Measurements from ENCODE around the gene UIMC1.

Gene UIMC1

DNA sequence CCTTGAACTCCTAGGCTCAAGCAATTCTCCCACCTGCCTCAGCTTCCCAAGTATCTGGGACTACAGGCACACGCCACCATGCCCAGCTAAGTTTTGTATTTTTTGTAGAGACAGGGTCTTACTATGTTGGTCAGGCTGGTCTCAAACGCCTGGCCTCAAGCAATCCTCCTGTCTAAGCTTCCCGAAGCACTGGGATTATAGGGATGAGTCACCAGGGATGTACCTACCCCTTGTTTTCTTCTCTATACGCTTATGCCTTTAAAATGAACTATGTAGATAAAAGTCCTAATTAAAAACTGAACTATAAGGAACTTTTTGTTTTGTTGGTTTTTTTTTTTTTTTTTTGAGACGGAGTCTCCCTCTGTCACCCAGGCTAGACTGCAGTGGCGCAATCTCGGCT, 25.8 kb downstream of the UIMC1 start:
- Mint-ChIP-seq H3K36me3 (ENCODE audit: insufficient read depth) (peaks cover 47% of the 10 kb centered on the region), H3K4me1 (peaks cover 19% of the 10 kb centered on the region), H3K9me3 (no peaks in the 10 kb centered on the region), H3K27ac (ENCODE audit: low read depth) (no peak overlapping the region), H3K27me3 (no peaks in the 10 kb centered on the region), H3K4me3 (no peak overlapping the region)
- DNase-seq (ENCODE audit: low spot score in 2 of 2) (no peak), ATAC-seq (replicated peaks; ENCODE audit: extremely low read depth, poor library complexity, severe bottlenecking) (no peak)

DNA sequence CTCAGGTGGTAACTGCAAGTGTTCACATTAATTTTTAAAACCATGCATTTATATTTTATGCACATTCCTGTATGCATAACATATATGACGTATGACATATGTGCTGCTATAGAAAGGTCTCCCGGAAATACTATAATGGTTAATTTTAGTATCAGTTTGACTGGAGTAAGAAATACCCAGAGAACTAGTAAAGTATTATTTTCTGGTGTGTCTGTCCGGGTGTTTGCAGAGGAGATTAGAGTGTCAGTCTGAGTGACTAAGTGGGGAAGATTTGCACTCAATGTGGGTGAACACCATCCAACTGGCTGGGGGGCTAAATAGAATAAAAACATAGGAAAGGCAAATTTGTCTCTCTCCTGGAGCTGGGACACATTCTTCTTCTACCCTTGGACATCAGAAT, 26.9 kb downstream of the UIMC1 start:
- Mint-ChIP-seq H3K9me3 (no peaks in the 10 kb centered on the region), H3K27me3 (no peaks in the 10 kb centered on the region)

DNA sequence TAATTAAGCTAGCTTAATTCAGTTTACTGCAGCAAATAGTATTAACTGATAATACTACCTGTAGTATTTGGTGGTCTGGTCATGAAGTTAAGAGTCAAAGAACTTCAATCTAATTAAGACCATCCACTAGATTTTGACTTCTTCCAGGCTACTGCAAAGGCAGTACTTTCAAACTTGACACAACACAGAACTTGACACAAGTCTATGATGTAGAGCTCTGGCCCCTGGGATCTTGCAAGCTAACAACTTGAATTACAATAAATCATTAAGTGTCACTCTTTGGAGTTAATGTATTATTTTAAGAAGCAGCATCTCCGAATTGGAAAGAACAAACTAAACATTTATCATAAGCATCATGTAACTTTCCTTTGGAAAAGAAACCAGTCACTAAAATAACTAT, 40.9 kb downstream of the UIMC1 start:
- DNase-seq (ENCODE audit: low spot score in 2 of 2) = no peak
- Mint-ChIP-seq H3K27ac (ENCODE audit: low read depth) (no peak overlapping the region), H3K4me1 (no peaks in the 10 kb centered on the region), H3K4me3 (no peak overlapping the region), H3K27me3 (no peaks in the 10 kb centered on the region), H3K36me3 (ENCODE audit: insufficient read depth) (peaks cover 41% of the 10 kb centered on the region), H3K9me3 (no peaks in the 10 kb centered on the region)
- ATAC-seq (replicated peaks; ENCODE audit: extremely low read depth, poor library complexity, severe bottlenecking) = no peak

More for the DNA sequence above, 26.9 kb downstream of the UIMC1 start:
- H3K27ac Mint-ChIP-seq (ENCODE audit: low read depth) = peak overlapping the region; percentile 17
- ATAC-seq (replicated peaks; ENCODE audit: extremely low read depth, poor library complexity, severe bottlenecking) (no peak), DNase-seq (ENCODE audit: low spot score in 2 of 2) (no peak)
- H3K36me3 Mint-ChIP-seq (ENCODE audit: insufficient read depth) = peaks cover 56% of the 10 kb centered on the region
- H3K4me3 Mint-ChIP-seq = no peak overlapping the region
- peaks cover 21% of the 10 kb centered on the region for H3K4me1 Mint-ChIP-seq

DNA sequence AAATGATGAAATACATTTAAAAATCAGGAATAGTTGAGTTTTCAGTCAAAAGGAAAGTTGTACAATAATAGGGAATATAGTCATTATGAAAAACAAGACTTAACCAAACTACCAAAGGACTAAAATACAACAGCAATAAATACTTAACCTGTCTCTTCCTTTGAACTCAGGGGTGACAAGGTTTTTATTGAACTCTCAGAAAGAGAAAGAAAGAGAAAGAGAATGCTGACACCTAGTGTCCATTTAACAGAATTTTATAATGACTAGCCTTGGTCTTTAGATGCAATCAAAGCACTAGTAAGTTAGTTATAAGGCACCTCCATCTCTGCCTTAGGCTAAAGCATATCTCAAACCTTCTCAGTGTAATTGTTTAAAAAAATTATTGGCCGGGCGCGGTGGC, 47.5 kb downstream of the UIMC1 start:
- H3K4me1 Mint-ChIP-seq = peaks cover 10% of the 10 kb centered on the region
- H3K36me3 Mint-ChIP-seq (ENCODE audit: insufficient read depth) = peaks cover 22% of the 10 kb centered on the region
- no peak overlapping the region for H3K27ac Mint-ChIP-seq (ENCODE audit: low read depth)
- H3K9me3 Mint-ChIP-seq = no peaks in the 10 kb centered on the region
- DNase-seq (ENCODE audit: low spot score in 2 of 2) = no peak
- H3K4me3 Mint-ChIP-seq = no peak overlapping the region
- no peaks in the 10 kb centered on the region for H3K27me3 Mint-ChIP-seq
- ATAC-seq (replicated peaks; ENCODE audit: extremely low read depth, poor library complexity, severe bottlenecking) = peak; percentile 40

DNA sequence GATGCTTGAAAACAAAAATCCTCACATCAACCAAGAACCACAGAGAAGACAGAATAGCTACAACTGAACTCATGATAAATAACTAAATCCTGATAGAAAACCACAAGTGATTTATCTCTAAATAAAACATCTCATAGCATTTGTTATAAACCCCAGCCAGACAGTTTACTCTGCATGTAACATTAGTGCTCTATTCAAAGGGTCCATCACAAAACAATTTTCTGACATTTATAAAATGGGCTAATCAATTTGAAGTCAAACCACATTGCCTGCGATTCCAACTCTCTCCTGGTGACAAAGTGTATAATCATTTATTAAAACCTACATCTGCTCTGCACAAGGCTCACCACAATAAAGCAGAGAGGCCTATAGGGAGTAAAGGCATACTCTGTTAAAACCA, 49.8 kb downstream of the UIMC1 start:
- ATAC-seq (replicated peaks; ENCODE audit: extremely low read depth, poor library complexity, severe bottlenecking) = no peak
- no peak overlapping the region for H3K27ac Mint-ChIP-seq (ENCODE audit: low read depth)
- H3K4me3 Mint-ChIP-seq = no peak overlapping the region
- H3K27me3 Mint-ChIP-seq = no peaks in the 10 kb centered on the region
- no peak for DNase-seq (ENCODE audit: low spot score in 2 of 2)
- H3K4me1 Mint-ChIP-seq = peaks cover 10% of the 10 kb centered on the region
- H3K36me3 Mint-ChIP-seq (ENCODE audit: insufficient read depth) = peaks cover 21% of the 10 kb centered on the region
- no peaks in the 10 kb centered on the region for H3K9me3 Mint-ChIP-seq

DNA sequence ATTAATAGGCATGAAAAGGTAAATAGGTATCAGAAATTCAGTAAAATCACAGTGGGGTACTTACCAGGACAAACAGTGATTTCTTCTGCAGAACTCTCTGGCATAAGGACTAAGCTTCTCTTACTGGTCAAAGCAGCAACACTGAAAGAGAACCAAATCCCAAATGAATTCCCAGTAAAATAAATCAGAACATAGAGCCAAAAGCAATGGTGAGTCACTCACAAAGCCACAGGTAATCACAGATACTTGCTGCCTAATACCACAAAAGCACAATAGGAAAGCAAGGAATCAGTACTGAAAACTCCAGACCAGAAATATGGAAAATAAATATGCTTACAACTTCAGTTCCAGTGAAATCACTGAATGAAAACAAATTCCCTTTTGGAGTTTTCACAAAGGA, 50.7 kb downstream of the UIMC1 start:
- ATAC-seq (replicated peaks; ENCODE audit: extremely low read depth, poor library complexity, severe bottlenecking) (no peak), DNase-seq (ENCODE audit: low spot score in 2 of 2) (no peak)
- H3K4me1 Mint-ChIP-seq = peaks cover 10% of the 10 kb centered on the region
- H3K9me3 Mint-ChIP-seq = no peaks in the 10 kb centered on the region
- H3K27ac Mint-ChIP-seq (ENCODE audit: low read depth) = no peak overlapping the region
- peaks cover 24% of the 10 kb centered on the region for H3K36me3 Mint-ChIP-seq (ENCODE audit: insufficient read depth)
- no peaks in the 10 kb centered on the region for H3K27me3 Mint-ChIP-seq
- H3K4me3 Mint-ChIP-seq = no peak overlapping the region

DNA sequence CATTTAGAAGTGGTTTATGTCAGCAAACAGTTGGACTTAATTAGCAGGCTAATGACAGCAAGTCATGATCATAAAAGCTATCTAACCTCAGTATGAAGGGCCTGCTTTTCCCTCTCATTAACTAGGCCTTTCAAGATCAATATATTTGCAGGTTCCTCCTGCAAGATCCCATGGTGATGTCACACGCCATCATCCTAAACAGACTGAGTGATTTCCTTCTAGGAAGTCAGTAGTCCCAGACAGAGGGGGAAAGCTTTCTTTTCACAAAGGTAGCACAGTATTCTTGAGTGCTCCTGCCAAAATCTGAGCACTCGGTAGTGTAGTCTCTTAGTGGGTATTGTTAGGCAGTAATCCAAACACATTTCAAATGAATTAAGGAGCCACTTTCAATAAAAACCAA, 52.5 kb downstream of the UIMC1 start:
- peaks cover 34% of the 10 kb centered on the region for H3K36me3 Mint-ChIP-seq (ENCODE audit: insufficient read depth)
- peaks cover 8% of the 10 kb centered on the region for H3K4me1 Mint-ChIP-seq
- H3K27me3 Mint-ChIP-seq = no peaks in the 10 kb centered on the region
- no peak overlapping the region for H3K4me3 Mint-ChIP-seq
- DNase-seq (ENCODE audit: low spot score in 2 of 2) = no peak
- no peak overlapping the region for H3K27ac Mint-ChIP-seq (ENCODE audit: low read depth)
- ATAC-seq (replicated peaks; ENCODE audit: extremely low read depth, poor library complexity, severe bottlenecking) = no peak
- H3K9me3 Mint-ChIP-seq = no peaks in the 10 kb centered on the region

DNA sequence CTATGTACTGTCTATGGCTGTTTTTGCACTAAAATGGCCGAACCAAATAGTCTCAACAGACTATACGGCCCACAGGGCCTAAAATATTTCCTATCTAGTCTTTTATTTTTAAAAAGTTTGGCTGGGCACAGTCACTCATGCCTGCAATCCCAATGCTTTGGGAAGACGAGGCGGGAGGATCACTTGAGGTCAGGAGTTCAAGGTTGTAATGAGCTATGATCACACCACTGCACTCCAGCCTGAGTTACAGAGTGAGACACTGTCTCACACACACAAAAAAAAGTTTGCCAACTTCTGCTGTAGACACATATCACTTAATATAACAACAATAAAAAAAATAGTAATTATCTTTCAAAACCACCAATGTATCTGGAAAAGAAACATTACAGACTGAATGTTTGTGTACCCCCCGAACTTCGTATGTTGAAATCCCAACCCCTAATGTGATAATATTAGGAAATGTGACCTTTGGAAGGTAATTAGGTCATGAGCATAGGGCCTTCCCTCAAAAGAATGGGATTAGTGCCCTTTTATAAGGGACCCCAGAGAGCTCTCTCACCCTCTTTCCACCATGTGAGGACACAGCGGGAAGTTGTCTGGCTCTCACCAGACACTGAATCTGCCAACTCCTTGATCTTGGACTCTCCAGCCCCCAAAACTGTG, 53.9 kb downstream of the UIMC1 start:
- H3K27me3 Mint-ChIP-seq = no peaks in the 10 kb centered on the region
- no peak for ATAC-seq (replicated peaks; ENCODE audit: extremely low read depth, poor library complexity, severe bottlenecking)
- H3K4me1 Mint-ChIP-seq = peaks cover 10% of the 10 kb centered on the region
- no peaks in the 10 kb centered on the region for H3K9me3 Mint-ChIP-seq
- no peak overlapping the region for H3K27ac Mint-ChIP-seq (ENCODE audit: low read depth)
- H3K4me3 Mint-ChIP-seq = no peak overlapping the region
- DNase-seq (ENCODE audit: low spot score in 2 of 2) = no peak
- peaks cover 44% of the 10 kb centered on the region for H3K36me3 Mint-ChIP-seq (ENCODE audit: insufficient read depth)

DNA sequence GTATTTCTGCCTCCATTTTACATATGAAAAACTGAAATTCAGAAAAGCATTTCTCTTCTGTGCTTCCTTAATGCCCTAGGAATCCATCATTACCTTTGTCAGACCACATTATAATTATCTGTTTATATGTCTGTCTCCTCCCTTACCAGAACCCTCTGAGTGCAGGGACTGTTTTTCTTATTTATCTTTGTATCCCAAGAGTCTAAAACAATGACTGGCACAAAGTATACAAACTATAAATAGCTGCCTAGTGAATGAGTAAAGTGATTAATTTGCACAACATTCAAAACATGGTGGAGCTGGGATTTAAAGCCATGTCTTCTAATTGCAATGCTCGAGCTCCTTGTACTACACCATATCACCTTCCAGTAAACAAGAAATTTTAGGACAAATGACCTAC, 58.1 kb downstream of the UIMC1 start:
- H3K27ac Mint-ChIP-seq (ENCODE audit: low read depth) = no peak overlapping the region
- DNase-seq (ENCODE audit: low spot score in 2 of 2) (no peak), ATAC-seq (replicated peaks; ENCODE audit: extremely low read depth, poor library complexity, severe bottlenecking) (no peak)
- H3K27me3 Mint-ChIP-seq = no peaks in the 10 kb centered on the region
- peaks cover 49% of the 10 kb centered on the region for H3K36me3 Mint-ChIP-seq (ENCODE audit: insufficient read depth)
- H3K4me1 Mint-ChIP-seq = peaks cover 7% of the 10 kb centered on the region
- H3K4me3 Mint-ChIP-seq = no peak overlapping the region
- no peaks in the 10 kb centered on the region for H3K9me3 Mint-ChIP-seq

DNA sequence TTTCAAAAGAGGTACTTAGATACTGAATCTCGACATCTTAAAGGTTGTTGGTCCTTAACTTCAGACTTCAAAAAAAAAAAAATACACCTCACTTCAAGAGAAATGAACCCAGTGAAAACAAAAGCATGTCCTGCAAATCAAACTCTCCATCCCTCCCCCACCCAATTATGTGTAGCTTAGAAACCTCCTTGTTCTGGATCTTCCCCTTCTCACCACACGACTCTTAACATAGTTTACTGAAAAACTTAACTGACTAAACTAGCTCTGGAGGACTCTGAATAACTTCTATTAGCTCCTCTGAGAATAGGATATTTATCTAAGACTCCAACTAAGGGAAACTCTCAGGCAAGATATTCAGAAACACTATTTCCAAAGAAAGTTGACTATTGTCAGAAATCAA, 58.7 kb downstream of the UIMC1 start:
- no peak for DNase-seq (ENCODE audit: low spot score in 2 of 2)
- ATAC-seq (replicated peaks; ENCODE audit: extremely low read depth, poor library complexity, severe bottlenecking) = no peak
- Mint-ChIP-seq H3K27ac (ENCODE audit: low read depth) (no peak overlapping the region), H3K36me3 (ENCODE audit: insufficient read depth) (peaks cover 54% of the 10 kb centered on the region), H3K9me3 (no peaks in the 10 kb centered on the region), H3K27me3 (no peaks in the 10 kb centered on the region), H3K4me1 (peaks cover 11% of the 10 kb centered on the region), H3K4me3 (no peak overlapping the region)

DNA sequence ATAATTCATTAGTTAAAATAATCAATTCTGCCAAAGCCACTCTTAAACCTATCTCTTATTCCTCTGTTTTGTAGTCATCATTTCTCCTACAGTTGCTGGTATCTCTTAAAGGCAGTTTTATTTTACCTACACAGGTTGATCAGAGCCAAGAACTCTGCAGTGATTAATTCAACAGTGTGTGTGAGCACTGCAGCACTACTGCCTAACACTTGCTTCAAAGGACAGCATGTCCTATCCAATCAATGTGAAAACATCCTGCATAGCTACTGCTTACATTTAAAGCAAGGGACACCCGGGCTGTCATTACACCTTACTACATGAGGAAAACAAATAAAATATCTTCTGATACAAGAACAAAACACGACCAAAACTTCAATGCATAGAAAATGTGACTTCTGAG, 62.3 kb downstream of the UIMC1 start:
- Mint-ChIP-seq H3K27ac (ENCODE audit: low read depth) (no peak overlapping the region), H3K4me1 (peaks cover 11% of the 10 kb centered on the region), H3K9me3 (no peaks in the 10 kb centered on the region), H3K27me3 (no peaks in the 10 kb centered on the region), H3K36me3 (ENCODE audit: insufficient read depth) (peaks cover 59% of the 10 kb centered on the region), H3K4me3 (no peak overlapping the region)
- DNase-seq (ENCODE audit: low spot score in 2 of 2) (no peak), ATAC-seq (replicated peaks; ENCODE audit: extremely low read depth, poor library complexity, severe bottlenecking) (no peak)

DNA sequence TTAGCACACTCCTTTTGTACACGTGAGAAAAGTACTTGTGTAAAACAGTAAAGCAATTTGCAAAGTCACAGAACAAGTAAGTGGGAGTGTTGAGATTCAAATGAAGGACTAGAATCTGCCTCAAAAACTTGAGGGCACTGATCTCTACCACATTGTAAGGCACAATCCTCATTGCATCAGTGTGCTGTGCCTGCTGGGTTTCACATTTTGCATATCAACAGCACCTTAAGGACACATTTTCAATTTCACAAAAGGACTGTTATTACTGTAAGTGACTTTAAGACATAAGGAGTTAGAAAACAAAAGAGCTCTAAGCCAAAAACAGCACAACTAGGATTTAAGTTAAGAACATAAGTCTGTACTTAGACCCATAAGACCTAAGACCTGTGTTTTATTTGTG, 62.8 kb downstream of the UIMC1 start:
- H3K4me3 Mint-ChIP-seq = no peak overlapping the region
- peaks cover 58% of the 10 kb centered on the region for H3K36me3 Mint-ChIP-seq (ENCODE audit: insufficient read depth)
- no peaks in the 10 kb centered on the region for H3K27me3 Mint-ChIP-seq
- no peak overlapping the region for H3K27ac Mint-ChIP-seq (ENCODE audit: low read depth)
- ATAC-seq (replicated peaks; ENCODE audit: extremely low read depth, poor library complexity, severe bottlenecking) = no peak
- no peak for DNase-seq (ENCODE audit: low spot score in 2 of 2)
- peaks cover 11% of the 10 kb centered on the region for H3K4me1 Mint-ChIP-seq
- no peaks in the 10 kb centered on the region for H3K9me3 Mint-ChIP-seq

DNA sequence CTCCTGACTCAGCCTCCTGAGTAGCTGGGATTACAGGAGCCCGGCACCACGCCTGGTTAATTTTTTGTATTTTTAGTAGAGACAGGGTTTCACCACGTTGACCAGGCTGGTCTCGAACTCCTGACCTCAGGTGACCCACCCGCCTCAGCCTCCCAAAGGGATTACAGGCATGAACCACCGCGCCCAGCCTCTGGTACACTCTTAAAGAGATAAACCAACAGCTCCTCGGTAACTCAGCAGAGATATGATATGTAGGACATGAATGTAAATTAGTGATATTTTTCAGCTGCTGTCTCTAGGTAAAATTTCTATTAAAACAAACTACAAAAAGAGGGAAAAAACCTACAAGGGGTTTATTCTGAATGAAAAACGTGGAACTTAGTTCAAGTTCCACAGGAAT, 64.6 kb downstream of the UIMC1 start:
- DNase-seq (ENCODE audit: low spot score in 2 of 2) = no peak

DNA sequence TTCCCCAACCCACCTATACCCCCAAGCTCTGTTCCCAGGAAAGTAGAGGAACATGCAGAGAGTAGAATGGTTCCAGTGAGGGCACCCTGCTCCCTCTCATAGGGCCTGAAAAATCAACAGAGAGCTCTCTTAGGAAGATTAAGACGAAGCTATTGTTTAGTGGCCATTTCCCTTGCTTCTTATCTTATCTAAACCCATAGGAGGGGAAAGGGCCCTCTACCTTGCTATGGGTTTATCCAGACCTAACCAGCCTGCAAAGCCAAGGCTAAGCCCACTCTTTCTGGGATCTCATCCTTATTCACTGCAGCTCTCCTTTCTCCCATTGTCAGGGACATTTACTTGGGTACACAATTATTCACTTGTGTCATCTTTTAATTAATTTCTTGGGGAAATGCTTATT, 68.1 kb downstream of the UIMC1 start:
- H3K4me3 Mint-ChIP-seq = no peak overlapping the region
- DNase-seq (ENCODE audit: low spot score in 2 of 2) = no peak
- H3K4me1 Mint-ChIP-seq = peaks cover 23% of the 10 kb centered on the region
- ATAC-seq (replicated peaks; ENCODE audit: extremely low read depth, poor library complexity, severe bottlenecking) = no peak
- no peaks in the 10 kb centered on the region for H3K9me3 Mint-ChIP-seq
- peaks cover 36% of the 10 kb centered on the region for H3K36me3 Mint-ChIP-seq (ENCODE audit: insufficient read depth)
- H3K27ac Mint-ChIP-seq (ENCODE audit: low read depth) = no peak overlapping the region
- H3K27me3 Mint-ChIP-seq = no peaks in the 10 kb centered on the region

More for the DNA sequence above, 64.6 kb downstream of the UIMC1 start:
- no peak overlapping the region for H3K4me3 Mint-ChIP-seq
- H3K36me3 Mint-ChIP-seq (ENCODE audit: insufficient read depth) = peaks cover 52% of the 10 kb centered on the region
- H3K27ac Mint-ChIP-seq (ENCODE audit: low read depth) = no peak overlapping the region
- ATAC-seq (replicated peaks; ENCODE audit: extremely low read depth, poor library complexity, severe bottlenecking) = no peak
- peaks cover 11% of the 10 kb centered on the region for H3K4me1 Mint-ChIP-seq
- H3K9me3 Mint-ChIP-seq = no peaks in the 10 kb centered on the region
- H3K27me3 Mint-ChIP-seq = no peaks in the 10 kb centered on the region
